ENCODE data around the gene SAMD4A.
A peak's percentile ranks its signal among the peaks of the same experiment; 100 is the strongest.

- TF ChIP-seq CTCF (IDR thresholded peaks at IDR 0.05 in 8 of 11, conservative IDR thresholded peaks at IDR 0.05 in 3 of 11) = peak in 1 of 11 experiments; percentile 0
- no peak for TF ChIP-seq POLR2A (IDR thresholded peaks at IDR 0.05)
These were observed 303 bp downstream of the SAMD4A start for GRCh38 chr14:54567224-54567638.
